OCI-M2 (cell line): ENCODE data around the gene ADAM10.

Experiments
- DNase-seq: peaks from one replicate; lab custom pipeline; 2025; ENCODE audit not compliant: unreplicated experiment; lab: John Stamatoyannopoulos, UW

Gene ADAM10

GRCh38 chr15:58556028-58556361 is 193.5 kb downstream of the ADAM10 start:
- DNase-seq: no peak

GRCh38 chr15:58555162-58556027 is 194.1 kb downstream of the ADAM10 start:
- DNase-seq: no peak

- no peak for DNase-seq
These were observed 194.7 kb downstream of the ADAM10 start for GRCh38 chr15:58554758-58555157.

- no peak for DNase-seq
These were observed 196.1 kb downstream of the ADAM10 start for GRCh38 chr15:58553365-58553918.

GRCh38 chr15:58552505-58553364 is 196.8 kb downstream of the ADAM10 start:
- no peak for DNase-seq

GRCh38 chr15:58551764-58552504 is 197.6 kb downstream of the ADAM10 start:
- DNase-seq: no peak

- DNase-seq: no peak
These were observed 198.3 kb downstream of the ADAM10 start for GRCh38 chr15:58551084-58551763.

GRCh38 chr15:58549785-58550074 is 199.8 kb downstream of the ADAM10 start:
- DNase-seq: no peak

GRCh38 chr15:58549013-58549784 is 200.3 kb downstream of the ADAM10 start:
- DNase-seq: no peak

- DNase-seq: no peak
These were observed 201.0 kb downstream of the ADAM10 start for GRCh38 chr15:58548308-58549012.

- no peak for DNase-seq
These were observed 201.7 kb downstream of the ADAM10 start for GRCh38 chr15:58547628-58548307.

GRCh38 chr15:58546635-58547627 is 202.6 kb downstream of the ADAM10 start:
- no peak for DNase-seq

- DNase-seq: no peak
These were observed 203.4 kb downstream of the ADAM10 start for GRCh38 chr15:58546066-58546591.

- no peak for DNase-seq
These were observed 204.0 kb downstream of the ADAM10 start for GRCh38 chr15:58545307-58546065.

GRCh38 chr15:58544756-58545155 is 204.8 kb downstream of the ADAM10 start:
- DNase-seq: no peak

- no peak for DNase-seq
These were observed 205.7 kb downstream of the ADAM10 start for GRCh38 chr15:58543664-58544335.
